Measurements from ENCODE around the gene EPSTI1. TPM values are rescaled to one million over a fixed set of nuclear protein-coding genes. Genes with fewer than 3 reads are reported as not detected.

Gene EPSTI1
- total RNA-seq, 1 experiment from 2014 or later: not detected

DNA sequence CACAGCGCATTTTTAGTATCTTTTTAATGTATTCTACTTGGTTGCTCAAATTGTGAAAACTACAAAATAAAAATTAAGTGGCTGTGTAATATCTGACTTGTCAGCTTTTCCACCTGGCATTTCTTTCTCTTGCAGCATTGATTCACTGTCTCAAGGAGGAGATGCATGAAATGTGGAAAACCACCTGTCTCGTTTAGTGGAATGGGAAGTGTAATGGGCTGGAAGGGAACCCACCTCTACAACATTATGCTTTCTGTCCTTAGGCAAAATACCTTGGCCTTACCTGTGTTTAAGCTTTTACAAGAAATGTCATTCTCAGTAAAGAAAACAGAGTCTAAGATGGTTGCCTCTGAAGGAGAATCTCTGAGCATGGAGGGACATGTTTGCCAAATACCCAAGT lies 142.8 kb downstream of the EPSTI1 start:
- POLR2A ChIA-PET: interaction anchor here (1.3 kb wide), 1 partner anchor 13 kb away, joined by 3 read pairs; no protein-coding TSS in a partner anchor
- no peak for DNase-seq (ENCODE audit: unreplicated experiment)
- Mint-ChIP-seq H3K27ac (ENCODE audit: low read depth, unreplicated experiment) (no peak overlapping the region), H3K4me3 (ENCODE audit: unreplicated experiment) (no peak overlapping the region), H3K36me3 (ENCODE audit: insufficient read depth, unreplicated experiment) (no peaks in the 10 kb centered on the region), H3K4me1 (ENCODE audit: insufficient read depth, unreplicated experiment) (peaks cover 5% of the 10 kb centered on the region), H3K9me3 (ENCODE audit: unreplicated experiment) (no peaks in the 10 kb centered on the region), H3K27me3 (ENCODE audit: insufficient read depth, unreplicated experiment) (no peaks in the 10 kb centered on the region)
- no TSS peak for BruUV-seq (replicated peaks)
- TF ChIP-seq, protein P1, sequence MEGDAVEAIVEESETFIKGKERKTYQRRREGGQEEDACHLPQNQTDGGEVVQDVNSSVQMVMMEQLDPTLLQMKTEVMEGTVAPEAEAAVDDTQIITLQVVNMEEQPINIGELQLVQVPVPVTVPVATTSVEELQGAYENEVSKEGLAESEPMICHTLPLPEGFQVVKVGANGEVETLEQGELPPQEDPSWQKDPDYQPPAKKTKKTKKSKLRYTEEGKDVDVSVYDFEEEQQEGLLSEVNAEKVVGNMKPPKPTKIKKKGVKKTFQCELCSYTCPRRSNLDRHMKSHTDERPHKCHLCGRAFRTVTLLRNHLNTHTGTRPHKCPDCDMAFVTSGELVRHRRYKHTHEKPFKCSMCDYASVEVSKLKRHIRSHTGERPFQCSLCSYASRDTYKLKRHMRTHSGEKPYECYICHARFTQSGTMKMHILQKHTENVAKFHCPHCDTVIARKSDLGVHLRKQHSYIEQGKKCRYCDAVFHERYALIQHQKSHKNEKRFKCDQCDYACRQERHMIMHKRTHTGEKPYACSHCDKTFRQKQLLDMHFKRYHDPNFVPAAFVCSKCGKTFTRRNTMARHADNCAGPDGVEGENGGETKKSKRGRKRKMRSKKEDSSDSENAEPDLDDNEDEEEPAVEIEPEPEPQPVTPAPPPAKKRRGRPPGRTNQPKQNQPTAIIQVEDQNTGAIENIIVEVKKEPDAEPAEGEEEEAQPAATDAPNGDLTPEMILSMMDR (IDR thresholded peaks at IDR 0.05; ENCODE audit: unreplicated experiment): no peak
- CTCF ChIA-PET: interaction anchor here (0.8 to 1.3 kb wide), 2 partner anchors 12 kb away, joined by 3 to 4 read pairs; no protein-coding TSS in a partner anchor
- intact Hi-C loops (cut with micrococcal nuclease): no loop called here

GRCh38 chr13:42847891-42848663 lies 144.0 kb downstream of the EPSTI1 start:
- intact Hi-C loops (cut with micrococcal nuclease): no loop called here
- H3K27ac Mint-ChIP-seq (ENCODE audit: low read depth, unreplicated experiment): no peak overlapping the region
- no peak overlapping the region for H3K4me3 Mint-ChIP-seq (ENCODE audit: unreplicated experiment)

GRCh38 chr13:42836930-42837690 lies 154.9 kb downstream of the EPSTI1 start:
- peak; percentile 12 for DNase-seq (ENCODE audit: unreplicated experiment)
- no peaks in the 10 kb centered on the region for H3K27me3 Mint-ChIP-seq (ENCODE audit: insufficient read depth, unreplicated experiment)
- POLR2A ChIA-PET: interaction anchor here (1.0 kb wide), 1 partner anchor 11 kb away, joined by 3 read pairs; no protein-coding TSS in a partner anchor
- H3K9me3 Mint-ChIP-seq (ENCODE audit: unreplicated experiment): no peaks in the 10 kb centered on the region
- no peaks in the 10 kb centered on the region for H3K36me3 Mint-ChIP-seq (ENCODE audit: insufficient read depth, unreplicated experiment)
- H3K4me3 Mint-ChIP-seq (ENCODE audit: unreplicated experiment): no peak overlapping the region
- intact Hi-C loops (cut with micrococcal nuclease): no loop called here
- CTCF ChIA-PET: interaction anchor here (0.5 to 1.5 kb wide), 6 partner anchors 13 to 306 kb away, joined by 3 to 8 read pairs (median 4); no protein-coding TSS in a partner anchor
- TF ChIP-seq, protein P1 (IDR thresholded peaks at IDR 0.05; ENCODE audit: unreplicated experiment): no peak
- BruUV-seq (replicated peaks): no TSS peak
- H3K4me1 Mint-ChIP-seq (ENCODE audit: insufficient read depth, unreplicated experiment): peaks cover 6% of the 10 kb centered on the region
- no peak overlapping the region for H3K27ac Mint-ChIP-seq (ENCODE audit: low read depth, unreplicated experiment)

More at GRCh38 chr13:42847891-42848663, 144.0 kb downstream of the EPSTI1 start:
- Mint-ChIP-seq H3K9me3 (ENCODE audit: unreplicated experiment) (no peaks in the 10 kb centered on the region), H3K4me1 (ENCODE audit: insufficient read depth, unreplicated experiment) (peaks cover 5% of the 10 kb centered on the region), H3K27me3 (ENCODE audit: insufficient read depth, unreplicated experiment) (no peaks in the 10 kb centered on the region), H3K36me3 (ENCODE audit: insufficient read depth, unreplicated experiment) (no peaks in the 10 kb centered on the region)
- CTCF ChIA-PET: interaction anchor here (0.6 kb wide), 1 partner anchor 335 kb away, joined by 3 read pairs; no protein-coding TSS in a partner anchor
- TF ChIP-seq, protein P1 (IDR thresholded peaks at IDR 0.05; ENCODE audit: unreplicated experiment): no peak
- peak; percentile 30 for DNase-seq (ENCODE audit: unreplicated experiment)
- BruUV-seq (replicated peaks): no TSS peak
- POLR2A ChIA-PET: interaction anchor here (1.3 kb wide), 1 partner anchor 11 kb away, joined by 3 read pairs; no protein-coding TSS in a partner anchor

Other genes with a start within 250 kb of the EPSTI1 start
- not detected in 2 replicates for gene FAM216B, start 210.7 kb downstream of the EPSTI1 start, total RNA-seq (2022)
- 32.4 and 34.0 TPM in 2 replicates for gene DNAJC15, start 31.3 kb upstream of the EPSTI1 start, total RNA-seq (2022)